A172 (cell line): ENCODE measurements around the gene DPM2. TPM values are rescaled to one million over a fixed set of nuclear protein-coding genes. Genes with fewer than 3 reads are reported as not detected.
A peak's percentile ranks its signal among the peaks of the same experiment; 100 is the strongest.

Experiments
- DNase-seq: peaks from one replicate; pipeline ENCODE4 v3.0.0-alpha.2; 2015; ENCODE audit warnings: low spot score
- total RNA-seq: library from RNA; depleted of rRNA; stranded (reverse); fragments of >200 nt; shearing (Covaris generic); gene quantifications from 2 replicates; pipeline ENCODE4 v1.2.3, GENCODE V29; 2014

The DPM2 gene
- total RNA-seq, 1 experiment from 2014 or later: 50.5 TPM

- peak; percentile 97 for DNase-seq
Observed at GRCh38 chr9:127955294-127956015, 17.8 kb upstream of the DPM2 start.

GRCh38 chr9:127954831-127955293 lies 17.2 kb upstream of the DPM2 start:
- DNase-seq: no peak

- no peak for DNase-seq
Observed at GRCh38 chr9:127953768-127954505, 16.3 kb upstream of the DPM2 start.

- DNase-seq: no peak
Observed at GRCh38 chr9:127953154-127953553, 15.5 kb upstream of the DPM2 start.

GRCh38 chr9:127950513-127951289 lies 13.0 kb upstream of the DPM2 start:
- no peak for DNase-seq

- no peak for DNase-seq
Observed at GRCh38 chr9:127949827-127950512, 12.3 kb upstream of the DPM2 start.

- no peak for DNase-seq
Observed at GRCh38 chr9:127947841-127948710, 10.4 kb upstream of the DPM2 start.

GRCh38 chr9:127946728-127947127 lies 9.1 kb upstream of the DPM2 start:
- DNase-seq: no peak

- no peak for DNase-seq
Observed at GRCh38 chr9:127945942-127946341, 8.3 kb upstream of the DPM2 start.

- no peak for DNase-seq
Observed at GRCh38 chr9:127945338-127945737, 7.7 kb upstream of the DPM2 start.

- DNase-seq: no peak
Observed at GRCh38 chr9:127944586-127945218, 7.0 kb upstream of the DPM2 start.

- peak; percentile 87 for DNase-seq
Observed at GRCh38 chr9:127943731-127944144, 6.1 kb upstream of the DPM2 start.

- no peak for DNase-seq
Observed at GRCh38 chr9:127943011-127943662, 5.5 kb upstream of the DPM2 start.

GRCh38 chr9:127942216-127943010 lies 4.8 kb upstream of the DPM2 start:
- DNase-seq: peak; percentile 52

- DNase-seq: no peak
Observed at GRCh38 chr9:127941961-127942215, 4.2 kb upstream of the DPM2 start.

- no peak for DNase-seq
Observed at GRCh38 chr9:127941062-127941960, 3.7 kb upstream of the DPM2 start.

GRCh38 chr9:127940593-127940992 lies 2.9 kb upstream of the DPM2 start:
- DNase-seq: no peak

GRCh38 chr9:127938298-127938690 lies 640 bp upstream of the DPM2 start:
- no peak for DNase-seq
